ENCODE measurements around the gene ZNF77. TPM values are rescaled to one million over a fixed set of nuclear protein-coding genes. Genes with fewer than 3 reads are reported as not detected.
A peak's percentile ranks its signal among the peaks of the same experiment; 100 is the strongest.

ZNF77 gene
- total RNA-seq, 3 donors from 2014 or later: 2.2 to 5.1 (median 4.9) TPM

DNA sequence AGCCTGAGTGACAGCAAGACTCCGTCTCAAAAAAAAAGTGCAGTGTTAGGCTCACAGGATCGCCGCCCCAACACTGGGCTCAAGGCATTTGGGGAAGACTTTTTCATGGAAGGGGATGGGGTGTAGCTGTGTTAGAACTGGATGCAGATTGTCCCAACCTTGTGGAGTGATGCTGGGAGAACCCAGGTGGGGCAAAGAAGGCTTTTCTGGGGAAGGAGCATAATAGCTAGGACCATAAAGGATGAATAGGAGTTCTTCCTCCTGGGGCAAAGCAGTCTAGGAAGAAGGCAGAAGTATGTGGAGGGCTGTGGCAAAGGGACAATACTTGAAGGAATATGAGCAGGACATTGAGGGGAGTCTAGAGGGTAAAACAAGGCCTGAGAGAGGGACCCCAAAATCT lies 43.8 kb upstream of the ZNF77 start:
- Histone ChIP-seq H3K27ac (no peak overlapping the region), H3K27me3 (no peaks in the 10 kb centered on the region), H3K4me1 (peaks cover 0 to 5% of the 10 kb centered on the region in 2 donors), H3K36me3 (no peaks in the 10 kb centered on the region), H3K9me3 (no peaks in the 10 kb centered on the region), H3K4me3 (no peak overlapping the region)
- TF ChIP-seq POLR2A (IDR thresholded peaks at IDR 0.05): no peak
- TF ChIP-seq, protein P1, sequence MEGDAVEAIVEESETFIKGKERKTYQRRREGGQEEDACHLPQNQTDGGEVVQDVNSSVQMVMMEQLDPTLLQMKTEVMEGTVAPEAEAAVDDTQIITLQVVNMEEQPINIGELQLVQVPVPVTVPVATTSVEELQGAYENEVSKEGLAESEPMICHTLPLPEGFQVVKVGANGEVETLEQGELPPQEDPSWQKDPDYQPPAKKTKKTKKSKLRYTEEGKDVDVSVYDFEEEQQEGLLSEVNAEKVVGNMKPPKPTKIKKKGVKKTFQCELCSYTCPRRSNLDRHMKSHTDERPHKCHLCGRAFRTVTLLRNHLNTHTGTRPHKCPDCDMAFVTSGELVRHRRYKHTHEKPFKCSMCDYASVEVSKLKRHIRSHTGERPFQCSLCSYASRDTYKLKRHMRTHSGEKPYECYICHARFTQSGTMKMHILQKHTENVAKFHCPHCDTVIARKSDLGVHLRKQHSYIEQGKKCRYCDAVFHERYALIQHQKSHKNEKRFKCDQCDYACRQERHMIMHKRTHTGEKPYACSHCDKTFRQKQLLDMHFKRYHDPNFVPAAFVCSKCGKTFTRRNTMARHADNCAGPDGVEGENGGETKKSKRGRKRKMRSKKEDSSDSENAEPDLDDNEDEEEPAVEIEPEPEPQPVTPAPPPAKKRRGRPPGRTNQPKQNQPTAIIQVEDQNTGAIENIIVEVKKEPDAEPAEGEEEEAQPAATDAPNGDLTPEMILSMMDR (IDR thresholded peaks at IDR 0.05): no peak
- no peak for TF ChIP-seq POLR2AphosphoS5 (IDR thresholded peaks at IDR 0.05)
- intact Hi-C loops (cut with DNase I; ENCODE audit: low total_unique reads): no loop called here
- no peak for DNase-seq (ENCODE audit: low spot score in 2 of 2)

DNA sequence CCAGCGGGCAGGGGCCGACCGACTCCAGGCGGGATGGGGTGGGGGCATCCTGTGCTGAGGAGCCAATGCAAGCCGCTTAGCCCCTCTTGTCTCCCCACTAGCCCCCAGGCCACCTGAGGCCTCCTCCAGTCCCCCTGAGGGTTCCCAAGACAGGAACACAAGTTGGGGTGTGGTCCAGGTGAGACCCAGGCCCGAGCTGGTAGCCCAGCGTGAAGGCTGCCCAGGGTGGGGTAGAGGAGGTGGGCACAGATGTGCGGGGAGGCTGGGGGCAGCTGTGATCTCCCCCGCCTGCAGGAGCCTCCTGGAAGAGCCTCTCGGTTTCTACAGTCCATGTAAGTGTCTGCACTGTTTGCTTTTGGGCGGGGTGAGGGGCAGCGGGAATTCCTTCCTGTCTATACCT lies 43.0 kb upstream of the ZNF77 start:
- H3K27ac ChIP-seq: no peak overlapping the region
- intact Hi-C loops (cut with DNase I; ENCODE audit: low total_unique reads): loop anchor here (2.0 kb wide), 1 partner anchor 39 kb away; no protein-coding TSS in a partner anchor
- DNase-seq (ENCODE audit: low spot score in 2 of 2): no peak
- H3K27me3 ChIP-seq: no peaks in the 10 kb centered on the region
- H3K36me3 ChIP-seq: no peaks in the 10 kb centered on the region
- TF ChIP-seq POLR2AphosphoS5 (IDR thresholded peaks at IDR 0.05): no peak
- no peak for TF ChIP-seq POLR2A (IDR thresholded peaks at IDR 0.05)
- TF ChIP-seq, protein P1 (IDR thresholded peaks at IDR 0.05): no peak
- no peak overlapping the region for H3K4me3 ChIP-seq
- no peaks in the 10 kb centered on the region for H3K9me3 ChIP-seq
- H3K4me1 ChIP-seq: peaks cover 4 to 11% of the 10 kb centered on the region in 2 donors

DNA sequence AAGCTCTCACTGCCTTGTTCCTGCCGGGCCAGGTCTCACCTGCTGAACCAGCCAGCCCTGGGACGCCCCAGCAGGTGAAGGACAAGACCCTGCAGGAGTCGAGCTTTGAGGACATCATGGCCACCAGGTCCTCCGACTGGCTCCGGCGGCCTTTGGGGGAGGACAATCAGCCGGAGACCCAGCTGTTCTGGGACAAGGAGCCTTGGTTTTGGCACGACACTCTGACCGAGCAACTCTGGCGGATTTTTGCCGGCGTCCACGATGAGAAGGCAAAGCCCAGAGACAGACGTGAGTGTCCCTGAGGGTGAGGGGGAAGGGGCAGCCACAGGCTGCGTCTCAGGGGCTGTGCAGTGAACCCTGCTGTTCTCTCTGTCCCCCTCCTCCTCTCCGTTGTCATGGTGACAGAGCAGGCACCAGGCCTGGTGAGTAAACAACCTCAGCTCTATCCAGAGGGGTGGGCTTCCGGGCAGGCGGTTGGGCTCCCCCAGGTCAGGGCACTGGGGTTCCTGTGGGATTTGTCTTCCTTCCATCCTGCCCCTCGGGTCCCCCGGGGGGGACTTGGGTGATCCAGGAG lies 42.3 kb upstream of the ZNF77 start:
- no peak for DNase-seq (ENCODE audit: low spot score in 2 of 2)
- no peaks in the 10 kb centered on the region for H3K36me3 ChIP-seq
- peak overlapping the region in 1 of 2 donors; percentile 21 for H3K27ac ChIP-seq
- H3K27me3 ChIP-seq: no peaks in the 10 kb centered on the region
- intact Hi-C loops (cut with DNase I; ENCODE audit: low total_unique reads): loop anchor here (2.0 kb wide), 1 partner anchor 40 kb away; no protein-coding TSS in a partner anchor
- H3K9me3 ChIP-seq: no peaks in the 10 kb centered on the region
- peaks cover 4 to 11% of the 10 kb centered on the region in 2 donors for H3K4me1 ChIP-seq
- TF ChIP-seq POLR2AphosphoS5 (IDR thresholded peaks at IDR 0.05) (no peak), POLR2A (IDR thresholded peaks at IDR 0.05) (no peak)
- TF ChIP-seq, protein P1 (IDR thresholded peaks at IDR 0.05): no peak
- H3K4me3 ChIP-seq: no peak overlapping the region

DNA sequence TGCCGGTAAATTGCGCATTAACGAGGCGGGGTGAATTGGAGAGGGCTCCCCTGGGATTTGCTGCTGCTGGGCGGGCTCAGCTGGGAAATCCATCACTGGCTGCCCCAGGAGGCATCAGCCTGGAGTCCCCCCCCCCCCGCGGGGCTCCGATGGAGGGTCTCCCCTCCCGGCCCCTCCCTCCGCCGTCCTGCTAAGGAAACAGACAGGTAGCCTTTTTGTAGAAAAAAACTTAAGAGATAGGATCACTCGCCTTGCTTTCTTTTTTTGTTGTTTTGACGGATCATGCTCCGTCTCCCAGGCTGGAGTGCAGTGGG lies 39.4 kb upstream of the ZNF77 start:
- no peak for TF ChIP-seq POLR2A (IDR thresholded peaks at IDR 0.05)
- TF ChIP-seq, protein P1 (IDR thresholded peaks at IDR 0.05): no peak
- no peak for TF ChIP-seq POLR2AphosphoS5 (IDR thresholded peaks at IDR 0.05)
- DNase-seq (ENCODE audit: low spot score in 2 of 2): no peak
- no peaks in the 10 kb centered on the region for H3K9me3 ChIP-seq
- H3K4me1 ChIP-seq: peaks cover 4 to 11% of the 10 kb centered on the region in 2 donors
- no peaks in the 10 kb centered on the region for H3K27me3 ChIP-seq
- peak overlapping the region; percentile 29 to 69 (median 46) for H3K4me3 ChIP-seq
- no peaks in the 10 kb centered on the region for H3K36me3 ChIP-seq
- intact Hi-C loops (cut with DNase I; ENCODE audit: low total_unique reads): no loop called here
- peak overlapping the region; percentile 96 to 98 for H3K27ac ChIP-seq

DNA sequence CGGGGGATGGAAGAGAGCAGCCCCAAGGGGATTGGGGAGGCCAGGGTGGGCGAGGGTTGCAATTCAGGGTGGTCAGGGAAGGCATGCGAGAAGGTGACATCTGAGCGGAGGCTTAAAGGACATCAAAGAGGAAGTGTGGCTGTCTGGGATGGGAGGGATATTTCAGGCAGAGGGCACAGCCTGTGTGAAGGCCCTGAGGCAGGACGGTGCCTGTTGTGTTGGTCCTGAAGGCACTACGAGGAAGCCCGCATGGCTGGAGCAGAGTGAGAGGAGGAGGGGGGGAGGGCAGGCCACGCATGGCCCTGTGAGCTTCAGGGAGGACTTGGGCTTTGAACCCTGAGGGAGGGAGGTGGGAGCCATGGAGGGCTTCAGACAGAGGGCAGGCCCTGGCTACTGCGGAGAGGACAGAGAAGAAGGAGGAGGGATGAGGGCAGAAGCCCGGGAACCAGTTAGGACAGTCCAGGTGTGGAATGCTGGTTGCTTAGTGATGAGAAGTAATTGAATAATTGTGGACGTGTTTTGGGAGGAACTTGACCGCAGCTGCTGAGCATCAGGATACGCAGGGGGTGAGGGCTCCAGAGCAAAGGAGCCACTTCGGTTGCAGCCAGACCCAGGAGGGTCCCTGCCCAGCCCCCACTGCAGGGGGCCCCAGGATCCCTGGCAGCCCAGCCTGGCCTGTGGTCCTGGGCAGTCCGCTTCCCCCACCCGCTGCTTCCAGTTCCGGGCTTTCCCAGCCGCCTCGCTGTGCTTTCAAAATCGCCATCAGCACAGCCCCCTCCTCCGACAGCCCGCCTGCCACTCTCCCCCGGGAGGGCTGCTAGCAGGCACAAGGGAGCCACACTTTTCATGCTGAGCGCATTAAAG lies 38.8 kb upstream of the ZNF77 start:
- Histone ChIP-seq H3K9me3 (no peaks in the 10 kb centered on the region), H3K4me1 (peaks cover 4 to 11% of the 10 kb centered on the region in 2 donors), H3K27ac (peak overlapping the region; percentile 96 to 98), H3K36me3 (no peaks in the 10 kb centered on the region), H3K27me3 (no peaks in the 10 kb centered on the region), H3K4me3 (peak overlapping the region; percentile 29 to 69 (median 46))
- intact Hi-C loops (cut with DNase I; ENCODE audit: low total_unique reads): no loop called here
- TF ChIP-seq, protein P1 (IDR thresholded peaks at IDR 0.05): no peak
- TF ChIP-seq POLR2A (IDR thresholded peaks at IDR 0.05) (no peak), POLR2AphosphoS5 (IDR thresholded peaks at IDR 0.05) (peak; percentile 17 to 80 (median 79))
- DNase-seq (ENCODE audit: low spot score in 2 of 2): peak in 1 of 2 donors; percentile 86
